NB4 (cell line): ENCODE measurements around the gene POLD4.

Experiments used
- CTCF ChIP-seq: IDR thresholded peaks from one replicate; pipeline ENCODE4 v1.5.1; 2012; ENCODE audit warnings: low read depth, low read length
- MAX ChIP-seq: IDR thresholded peaks from 2 replicates; pipeline ENCODE4 v1.6.1; 2011; ENCODE audit warnings: low read depth, low read length
- MYC ChIP-seq: IDR thresholded peaks from 2 replicates; pipeline ENCODE4 v1.6.1; 2011; ENCODE audit warnings: low read depth, low read length
- POLR2A ChIP-seq: IDR thresholded peaks from 2 replicates; pipeline ENCODE4 v1.6.1; 2011; ENCODE audit warnings: mild to moderate bottlenecking; ENCODE audit not compliant: insufficient read length; ENCODE audit errors: extremely low read depth

- TF ChIP-seq MAX (no peak), CTCF (no peak), POLR2A (no peak), MYC (no peak)
These were observed 42.9 kb upstream of the POLD4 start for GRCh38 chr11:67396259-67396581.
